Upper lobe of right lung (tissue), 1 donor: ENCODE data around the gene NHP2. TPM values are rescaled to one million over a fixed set of nuclear protein-coding genes. Genes with fewer than 3 reads are reported as not detected.

ENCODE experiments used
- ATAC-seq: fragments of 200-7000 bp; cut with Tn5 transposase; one replicate; pipeline ENCODE4 v1.9.1; 2020; ENCODE audit warnings: mild to moderate bottlenecking, moderate library complexity
- DNase-seq: peaks from one replicate; pipeline ENCODE4 v3.0.0-alpha.2; 2020
- H3K27ac ChIP-seq: fragments of 200-600 bp; one replicate; pipeline ENCODE4 v1.8.0; 2022
- H3K27me3 ChIP-seq: fragments of 200-600 bp; one replicate; pipeline ENCODE4 v1.8.0; 2022; ENCODE audit warnings: mild to moderate bottlenecking
- H3K36me3 ChIP-seq: fragments of 200-600 bp; one replicate; pipeline ENCODE4 v1.8.0; 2022
- H3K4me1 ChIP-seq: fragments of 200-600 bp; one replicate; pipeline ENCODE4 v1.8.0; 2022
- H3K4me3 ChIP-seq: fragments of 200-600 bp; one replicate; pipeline ENCODE4 v1.8.0; 2022; ENCODE audit warnings: mild to moderate bottlenecking
- H3K9me3 ChIP-seq: fragments of 200-600 bp; one replicate; pipeline ENCODE4 v1.8.0; 2022
- intact Hi-C: fragments of 100-400 bp; cut with DNase I; formaldehyde crosslinking; loops from one replicate; pipeline ENCODE4 v1.11.0; 2022
- total RNA-seq: library from RNA; stranded (reverse); fragmentation: NEBNext Ultra II Directional; extraction: Animal tissue kit (Norgen Biotek cat#: 25700); gene quantifications from one replicate; pipeline ENCODE4 v1.2.1, GENCODE V29; 2021
- TF ChIP-seq, protein P1 (sequence below): fragments of 200-600 bp; IDR thresholded peaks from one replicate; pipeline ENCODE4 v1.8.0; 2022; ENCODE audit warnings: antibody characterized with exemption
- donor health status: DM: no; HTN: yes; CAD: no; lungs with severe emphysema.

Gene NHP2
- total RNA-seq, 1 donor from 2014 or later: 60.1 TPM

DNA sequence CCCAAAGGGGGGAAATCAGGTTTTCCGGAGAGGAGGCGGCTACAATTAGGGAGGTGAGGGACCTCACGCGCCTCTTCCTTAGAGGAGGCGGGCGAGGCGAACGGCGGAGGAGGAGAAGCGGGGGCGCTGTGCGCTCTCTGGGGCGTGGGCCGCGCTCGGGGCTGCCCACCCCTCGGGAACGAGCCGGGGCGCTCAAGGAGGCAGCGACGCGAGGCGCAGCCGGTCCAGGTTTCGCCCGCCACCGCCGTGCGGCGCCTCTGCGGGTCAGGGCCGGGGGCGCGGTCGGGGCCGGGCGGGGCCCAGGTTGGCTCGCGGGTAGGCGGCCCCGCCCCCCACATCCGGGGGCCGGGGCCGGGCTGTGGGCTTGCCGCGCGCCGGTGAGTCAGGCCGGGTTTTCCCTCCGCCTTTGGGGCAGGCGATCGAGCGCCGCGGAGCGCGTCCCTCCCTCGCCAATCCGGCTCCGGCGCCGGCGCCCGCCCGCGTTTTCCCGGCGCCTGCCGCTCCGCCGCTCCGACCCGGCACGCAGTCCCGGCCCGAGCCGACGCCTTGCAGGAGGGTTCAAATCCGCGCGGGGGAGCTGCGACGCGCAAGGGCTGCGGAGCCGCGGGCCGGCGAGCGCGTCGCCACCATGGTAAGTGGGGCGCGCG lies 40.4 kb downstream of the NHP2 start, which contains the start of gene N4BP3:
Gene N4BP3 (plus strand): TSS at position 392 of the 647 bp plus-strand sequence. CDS start 6,052 bp downstream, outside the sequence.
- peak; percentile 89 for ATAC-seq
- Histone ChIP-seq H3K4me1 (peaks cover 27% of the 10 kb centered on the region), H3K27ac (peak within 1 kb of the TSS; percentile 42), H3K27me3 (peaks cover 34% of the 10 kb centered on the region), H3K4me3 (peak within 1 kb of the TSS; percentile 57), H3K36me3 (no peaks in the 10 kb centered on the region), H3K9me3 (no peaks in the 10 kb centered on the region)
- TF ChIP-seq, protein P1, sequence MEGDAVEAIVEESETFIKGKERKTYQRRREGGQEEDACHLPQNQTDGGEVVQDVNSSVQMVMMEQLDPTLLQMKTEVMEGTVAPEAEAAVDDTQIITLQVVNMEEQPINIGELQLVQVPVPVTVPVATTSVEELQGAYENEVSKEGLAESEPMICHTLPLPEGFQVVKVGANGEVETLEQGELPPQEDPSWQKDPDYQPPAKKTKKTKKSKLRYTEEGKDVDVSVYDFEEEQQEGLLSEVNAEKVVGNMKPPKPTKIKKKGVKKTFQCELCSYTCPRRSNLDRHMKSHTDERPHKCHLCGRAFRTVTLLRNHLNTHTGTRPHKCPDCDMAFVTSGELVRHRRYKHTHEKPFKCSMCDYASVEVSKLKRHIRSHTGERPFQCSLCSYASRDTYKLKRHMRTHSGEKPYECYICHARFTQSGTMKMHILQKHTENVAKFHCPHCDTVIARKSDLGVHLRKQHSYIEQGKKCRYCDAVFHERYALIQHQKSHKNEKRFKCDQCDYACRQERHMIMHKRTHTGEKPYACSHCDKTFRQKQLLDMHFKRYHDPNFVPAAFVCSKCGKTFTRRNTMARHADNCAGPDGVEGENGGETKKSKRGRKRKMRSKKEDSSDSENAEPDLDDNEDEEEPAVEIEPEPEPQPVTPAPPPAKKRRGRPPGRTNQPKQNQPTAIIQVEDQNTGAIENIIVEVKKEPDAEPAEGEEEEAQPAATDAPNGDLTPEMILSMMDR: no peak
- intact Hi-C loops: loop anchor here (2.0 kb wide), 1 partner anchor 56 kb away; no protein-coding TSS in a partner anchor
- DNase-seq: peak; percentile 87

DNA sequence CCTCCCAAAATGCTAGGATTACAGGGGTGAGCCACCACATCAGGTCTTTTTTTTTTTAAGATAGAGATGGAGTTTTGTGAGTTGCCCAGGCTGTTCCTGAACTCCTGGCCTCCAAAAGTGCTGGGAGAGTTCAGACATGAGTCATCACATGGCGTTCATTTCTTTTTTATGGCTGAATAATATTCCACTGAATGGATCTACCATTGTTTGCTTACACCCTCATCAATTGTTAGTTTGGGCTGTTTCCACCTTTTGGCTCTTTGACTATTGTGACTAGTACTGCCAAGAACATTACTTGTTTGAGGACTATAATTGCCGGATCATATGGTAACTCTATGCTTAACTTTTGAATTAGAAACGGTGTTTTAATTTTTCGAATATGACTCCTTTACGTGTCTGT lies 41.1 kb downstream of the NHP2 start:
- Histone ChIP-seq H3K4me3 (no peak overlapping the region), H3K27me3 (peaks cover 34% of the 10 kb centered on the region), H3K9me3 (no peaks in the 10 kb centered on the region), H3K27ac (no peak overlapping the region), H3K36me3 (no peaks in the 10 kb centered on the region), H3K4me1 (peaks cover 27% of the 10 kb centered on the region)
- ATAC-seq (no peak), DNase-seq (no peak)
- TF ChIP-seq, protein P1: no peak
- intact Hi-C loops: loop anchor here (2.0 kb wide), 1 partner anchor 56 kb away; no protein-coding TSS in a partner anchor

DNA sequence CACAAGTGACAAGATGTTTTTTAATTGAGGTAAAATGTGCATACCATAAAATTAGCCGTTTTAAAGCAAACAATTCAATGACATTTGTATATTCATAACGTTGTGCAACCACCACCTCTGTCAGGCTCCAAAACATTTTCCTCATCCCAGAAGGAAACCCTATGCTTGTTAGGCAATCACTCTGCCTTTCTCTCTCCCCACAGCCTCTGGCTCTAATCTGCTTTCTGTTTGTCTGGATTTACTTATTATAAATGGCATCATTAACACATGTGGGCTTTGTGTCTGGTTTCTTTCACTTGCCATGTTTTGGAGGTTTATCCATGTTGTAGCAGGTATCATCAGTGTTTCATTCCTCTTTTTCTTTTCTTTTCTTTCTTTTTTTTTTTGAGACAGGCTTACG lies 41.8 kb downstream of the NHP2 start:
- intact Hi-C loops: loop anchor here (2.0 kb wide), 1 partner anchor 57 kb away; no protein-coding TSS in a partner anchor
- no peak overlapping the region for H3K27ac ChIP-seq
- TF ChIP-seq, protein P1: no peak
- ATAC-seq (no peak), DNase-seq (no peak)
- no peaks in the 10 kb centered on the region for H3K36me3 ChIP-seq
- no peak overlapping the region for H3K4me3 ChIP-seq
- H3K27me3 ChIP-seq: peaks cover 29% of the 10 kb centered on the region
- H3K9me3 ChIP-seq: no peaks in the 10 kb centered on the region
- peaks cover 25% of the 10 kb centered on the region for H3K4me1 ChIP-seq

DNA sequence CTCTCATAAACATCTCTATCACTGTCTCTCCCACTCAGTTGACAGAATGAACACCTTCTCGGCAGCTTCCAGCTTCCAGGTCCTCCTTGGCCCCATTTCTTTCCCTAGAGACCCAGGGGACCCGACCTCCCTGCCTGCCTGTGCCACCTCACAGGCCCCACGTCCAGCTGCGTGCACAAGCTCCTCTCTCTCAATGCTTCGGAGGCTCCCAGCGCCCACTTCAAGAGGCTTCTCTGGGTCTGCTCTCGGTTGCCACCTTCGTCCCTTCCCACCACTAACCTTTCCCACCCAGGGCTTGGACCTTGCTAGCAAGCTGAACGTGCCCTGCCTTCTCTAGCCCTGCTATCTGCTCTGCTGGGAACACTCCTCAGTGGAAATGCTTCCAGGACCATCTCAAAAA lies 43.2 kb downstream of the NHP2 start:
- Histone ChIP-seq H3K27me3 (peaks cover 17% of the 10 kb centered on the region), H3K9me3 (no peaks in the 10 kb centered on the region), H3K4me1 (peaks cover 22% of the 10 kb centered on the region), H3K27ac (no peak overlapping the region), H3K36me3 (no peaks in the 10 kb centered on the region), H3K4me3 (no peak overlapping the region)
- DNase-seq (no peak), ATAC-seq (no peak)
- TF ChIP-seq, protein P1: no peak
- intact Hi-C loops: no loop called here

DNA sequence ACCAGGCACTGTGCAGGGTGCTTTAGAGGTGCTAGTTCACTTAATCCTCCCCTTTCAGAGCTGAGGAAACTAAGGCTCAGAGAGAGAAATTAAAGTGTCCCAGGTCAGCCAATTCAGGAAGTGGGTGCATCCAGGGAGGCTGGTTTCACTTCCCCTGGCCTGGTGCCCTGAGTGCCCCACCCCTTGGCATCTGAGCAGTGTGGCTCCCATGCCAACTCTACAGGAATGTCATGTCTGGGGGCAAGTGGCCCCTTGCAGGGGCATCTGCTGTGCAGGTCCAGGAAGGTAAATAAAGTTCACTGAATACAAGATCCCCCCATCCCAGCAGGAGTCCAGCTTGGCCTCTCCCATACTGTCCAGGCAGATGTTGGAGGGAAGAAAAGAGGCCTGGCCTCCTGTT lies 44.7 kb downstream of the NHP2 start:
- peak; percentile 56 for ATAC-seq
- peaks cover 13% of the 10 kb centered on the region for H3K4me1 ChIP-seq
- no peak overlapping the region for H3K27ac ChIP-seq
- TF ChIP-seq, protein P1: no peak
- H3K36me3 ChIP-seq: no peaks in the 10 kb centered on the region
- H3K27me3 ChIP-seq: peaks cover 2% of the 10 kb centered on the region
- intact Hi-C loops: no loop called here
- H3K9me3 ChIP-seq: no peaks in the 10 kb centered on the region
- no peak overlapping the region for H3K4me3 ChIP-seq
- DNase-seq: no peak
